HG02678 (cell line): ENCODE measurements around the gene TET2.

ENCODE experiments used
- ATAC-seq: cut with Tn5 transposase; IDR thresholded peaks from one replicate; pipeline ENCODE4 v1.9.1; 2021; ENCODE audit warnings: mild to moderate bottlenecking, moderate library complexity; ENCODE audit not compliant: unreplicated experiment

Gene TET2

DNA sequence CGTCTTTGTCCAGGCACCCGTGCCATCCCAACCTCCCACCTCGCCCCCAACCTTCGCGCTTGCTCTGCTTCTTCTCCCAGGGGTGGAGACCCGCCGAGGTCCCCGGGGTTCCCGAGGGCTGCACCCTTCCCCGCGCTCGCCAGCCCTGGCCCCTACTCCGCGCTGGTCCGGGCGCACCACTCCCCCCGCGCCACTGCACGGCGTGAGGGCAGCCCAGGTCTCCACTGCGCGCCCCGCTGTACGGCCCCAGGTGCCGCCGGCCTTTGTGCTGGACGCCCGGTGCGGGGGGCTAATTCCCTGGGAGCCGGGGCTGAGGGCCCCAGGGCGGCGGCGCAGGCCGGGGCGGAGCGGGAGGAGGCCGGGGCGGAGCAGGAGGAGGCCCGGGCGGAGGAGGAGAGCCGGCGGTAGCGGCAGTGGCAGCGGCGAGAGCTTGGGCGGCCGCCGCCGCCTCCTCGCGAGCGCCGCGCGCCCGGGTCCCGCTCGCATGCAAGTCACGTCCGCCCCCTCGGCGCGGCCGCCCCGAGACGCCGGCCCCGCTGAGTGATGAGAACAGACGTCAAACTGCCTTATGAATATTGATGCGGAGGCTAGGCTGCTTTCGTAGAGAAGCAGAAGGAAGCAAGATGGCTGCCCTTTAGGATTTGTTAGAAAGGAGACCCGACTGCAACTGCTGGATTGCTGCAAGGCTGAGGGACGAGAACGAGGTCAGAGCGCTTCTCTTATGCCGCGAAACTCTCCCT lies at the start of gene TET2:
TSS of gene TET2 (plus strand) at position 601 of the 740 bp plus-strand sequence. CDS start 87,067 bp downstream, outside the sequence.
- peak; percentile 86 for ATAC-seq

DNA sequence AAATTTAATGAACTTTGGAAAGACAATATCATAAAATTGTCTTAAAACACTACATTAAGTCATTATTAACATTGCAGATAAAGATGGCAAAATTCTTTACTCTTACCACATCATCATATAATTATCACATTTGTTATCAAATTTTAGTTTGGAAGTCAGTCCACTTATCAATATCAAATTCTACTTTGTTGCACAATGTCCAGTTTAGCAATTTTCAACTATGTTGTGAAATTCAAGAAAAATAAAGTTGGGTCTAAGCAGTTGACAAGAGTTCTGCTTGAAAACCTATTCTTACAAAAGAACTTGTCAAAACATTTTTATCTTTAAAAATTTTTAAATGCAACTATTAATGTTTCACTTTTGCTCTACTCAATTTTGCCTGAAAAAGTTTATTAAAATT lies 44.7 kb upstream of the TET2 start:
- ATAC-seq = no peak

DNA sequence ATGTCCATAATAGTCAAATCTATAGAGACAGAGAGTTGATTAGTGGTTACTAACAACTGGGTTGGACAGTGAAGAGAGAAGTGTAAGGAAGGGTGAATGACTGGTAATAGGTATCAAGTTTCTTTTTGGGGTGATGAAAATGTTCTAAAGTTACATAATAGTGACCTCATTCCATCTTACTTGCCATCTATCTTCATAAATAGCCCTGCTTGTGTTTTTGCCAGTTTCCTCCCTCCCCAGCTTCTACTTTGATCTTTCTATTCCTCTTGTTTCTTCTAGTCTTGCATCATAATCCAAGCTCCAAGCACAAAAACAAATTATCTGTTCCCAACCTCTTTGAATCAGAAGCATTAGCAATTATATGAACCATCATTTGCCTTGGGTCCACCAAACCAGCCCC lies 40.2 kb upstream of the TET2 start:
- no peak for ATAC-seq

DNA sequence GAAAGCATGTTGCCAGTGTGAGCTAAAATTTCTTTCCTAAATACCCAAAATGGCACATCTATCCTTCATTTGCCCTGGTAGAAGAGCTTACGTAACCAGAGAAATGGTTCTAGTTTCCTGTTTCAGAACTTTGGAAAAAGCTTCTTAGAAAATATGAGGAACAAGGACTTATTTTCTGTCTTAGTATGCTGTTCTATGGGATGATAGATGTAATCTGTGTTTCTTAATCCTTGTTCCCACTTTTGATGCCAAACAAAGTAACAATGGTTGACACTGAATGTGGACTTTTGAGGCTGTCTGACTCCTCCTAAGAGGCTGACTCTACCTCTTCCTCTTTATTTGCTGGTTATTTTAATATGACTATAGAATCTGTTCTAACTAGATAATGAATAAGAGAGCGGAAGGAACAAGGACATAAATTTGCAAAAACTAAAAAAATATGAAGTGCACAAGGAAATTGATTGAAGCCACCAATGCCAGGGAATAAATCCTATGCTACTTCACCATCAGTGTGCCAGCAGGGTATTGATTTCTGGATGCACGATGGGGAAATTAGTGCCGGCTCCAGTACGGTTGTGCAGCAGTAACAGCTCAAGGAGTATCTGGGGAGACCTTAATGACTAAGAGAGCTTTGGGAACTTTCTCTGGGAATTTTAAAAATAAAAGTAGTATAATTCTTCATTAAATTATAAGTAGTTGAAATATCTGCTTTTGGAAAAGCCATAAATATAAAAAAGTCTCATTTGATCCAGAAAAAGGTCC lies 39.4 kb upstream of the TET2 start:
- ATAC-seq = no peak

DNA sequence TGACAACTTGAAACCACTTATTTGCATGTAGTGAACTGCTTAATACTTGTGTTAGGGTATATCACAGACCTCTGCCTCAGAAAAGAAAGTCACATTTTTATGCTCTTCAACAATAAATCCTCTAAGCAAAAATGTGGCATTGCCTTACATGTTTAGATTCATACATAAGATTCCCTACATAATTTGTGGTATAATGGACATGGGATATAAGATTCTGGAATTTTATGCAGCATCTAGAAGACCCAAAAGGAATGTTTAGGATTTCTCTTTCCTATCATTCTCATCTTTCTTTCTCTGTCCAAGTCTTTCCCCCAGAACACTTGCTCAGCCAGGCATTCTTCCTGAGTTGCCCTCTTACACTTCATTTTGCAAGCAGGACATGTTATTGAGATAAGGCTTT lies 37.7 kb upstream of the TET2 start:
- no peak for ATAC-seq

DNA sequence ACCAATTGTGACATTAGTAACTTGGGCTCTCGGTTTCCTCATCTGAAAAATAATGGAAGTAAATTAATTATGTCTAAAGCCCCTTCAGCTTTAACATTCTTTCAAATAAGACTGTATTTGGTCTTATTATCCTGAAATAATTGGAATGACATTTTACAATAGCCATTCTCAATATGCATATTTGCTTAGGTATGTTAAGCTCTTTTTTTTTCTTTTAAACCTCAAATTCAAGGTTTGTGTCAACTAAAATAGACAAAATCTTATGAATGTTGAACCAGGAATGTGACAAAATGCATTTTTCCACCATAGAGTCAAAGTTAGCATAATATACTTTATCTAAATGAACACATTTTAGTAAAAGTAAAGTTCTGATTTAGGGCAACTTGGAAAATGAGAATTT lies 34.4 kb upstream of the TET2 start:
- no peak for ATAC-seq

DNA sequence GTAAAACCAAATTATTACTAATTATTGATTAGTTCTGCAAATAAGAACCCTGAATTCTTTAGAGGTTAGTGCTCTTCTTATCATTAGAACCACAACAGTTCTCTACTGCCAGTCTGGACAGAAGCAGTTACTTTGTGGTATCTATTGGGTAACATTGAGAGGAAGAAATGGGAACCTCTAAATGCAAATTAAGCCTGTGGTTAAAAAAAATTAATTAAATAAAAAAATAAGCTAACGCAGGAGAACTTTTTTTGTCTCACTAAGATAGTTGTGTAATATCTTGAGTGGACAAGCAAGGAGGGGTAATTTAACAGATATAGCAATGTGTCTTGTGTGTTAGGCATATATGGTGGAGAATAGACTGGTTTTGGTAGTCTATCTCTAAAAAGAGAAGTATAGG lies 32.9 kb upstream of the TET2 start:
- no peak for ATAC-seq

DNA sequence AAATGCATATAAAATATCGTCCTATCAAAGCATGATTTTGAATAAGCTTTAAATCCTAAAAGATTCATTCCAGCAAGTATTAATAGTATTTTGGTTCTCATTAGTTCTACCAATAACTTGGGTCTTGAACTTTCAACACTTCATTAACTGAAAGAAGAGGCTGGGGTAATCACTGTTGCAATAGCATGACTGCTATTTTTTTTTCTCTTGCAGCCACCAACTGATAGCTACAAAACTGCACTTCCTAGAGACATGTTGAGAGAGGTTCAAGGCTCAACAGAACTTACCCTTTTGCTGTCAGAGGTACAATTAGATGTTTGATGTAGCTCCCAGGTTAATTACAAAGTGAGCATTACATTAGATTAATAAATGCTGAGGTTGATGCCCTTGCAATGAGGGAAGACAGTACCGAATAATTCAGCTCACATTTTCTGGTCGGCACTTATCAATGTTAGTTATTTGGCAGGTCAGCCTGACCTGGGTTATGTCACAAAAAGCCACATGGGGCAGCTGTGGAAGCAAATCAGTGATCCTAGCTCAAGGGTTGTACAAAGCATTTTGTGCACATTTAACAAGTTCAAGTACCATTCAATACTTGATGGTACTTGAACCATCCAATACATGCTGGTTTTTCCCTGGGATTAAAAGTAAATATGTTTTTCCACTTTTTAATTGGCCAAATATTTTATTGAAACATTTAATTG lies 29.9 kb upstream of the TET2 start:
- no peak for ATAC-seq

DNA sequence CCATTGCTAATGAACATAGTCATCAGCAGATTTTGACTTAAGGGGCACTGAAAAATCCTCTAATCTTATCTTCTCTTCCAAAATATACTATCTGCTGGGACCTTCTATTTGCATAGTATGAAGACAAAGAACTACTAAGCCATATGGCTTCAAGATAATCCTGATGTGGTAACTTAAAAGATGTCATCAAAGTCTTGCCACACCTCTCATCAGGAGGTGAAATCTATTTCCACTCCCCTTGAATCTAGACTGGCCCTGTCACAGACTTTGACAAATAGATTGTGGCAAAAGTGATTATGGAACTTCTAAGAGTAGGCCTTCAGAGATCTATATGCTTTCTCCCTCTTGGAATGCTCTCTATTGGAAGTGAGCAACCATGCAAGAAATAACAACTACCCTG lies 27.3 kb upstream of the TET2 start:
- ATAC-seq = no peak

DNA sequence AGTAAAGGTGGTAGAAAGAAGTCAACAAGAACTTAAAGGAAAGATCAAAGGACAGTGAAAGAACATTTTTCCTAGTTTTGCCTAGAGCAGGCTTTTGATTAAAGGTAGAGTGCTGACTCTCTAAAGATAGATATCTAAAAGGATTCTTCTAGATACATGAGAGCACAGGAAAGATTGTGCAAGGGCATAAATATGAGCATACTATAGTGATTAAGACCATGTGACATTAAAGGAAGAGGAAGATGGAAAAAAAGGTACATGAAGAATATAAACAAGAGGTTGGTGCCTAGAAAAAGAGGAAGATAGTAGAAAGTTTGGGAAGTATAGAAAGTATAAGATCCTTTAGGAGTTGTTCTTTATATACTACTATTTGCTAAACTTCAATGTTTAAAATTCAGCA lies 26.1 kb upstream of the TET2 start:
- ATAC-seq = no peak

DNA sequence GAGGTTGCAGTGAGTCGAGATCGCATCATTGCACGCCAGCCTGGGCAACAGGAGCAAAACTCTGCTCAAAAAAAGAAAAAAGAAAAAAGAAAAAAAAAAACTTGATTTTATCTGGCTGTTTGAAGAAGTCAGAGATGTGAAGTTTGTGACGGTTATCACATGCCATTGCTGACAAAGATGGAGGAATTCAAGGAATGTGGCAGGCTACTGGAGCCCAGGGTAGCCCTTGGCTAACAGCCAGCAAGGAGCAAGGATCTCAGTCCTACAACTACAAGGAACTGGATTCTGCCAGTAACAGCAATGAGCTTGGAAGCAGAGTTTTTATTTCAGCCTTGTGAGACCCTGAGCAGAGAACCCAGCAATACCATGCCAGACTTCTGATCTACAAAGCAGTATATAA lies 24.3 kb upstream of the TET2 start:
- ATAC-seq = no peak

DNA sequence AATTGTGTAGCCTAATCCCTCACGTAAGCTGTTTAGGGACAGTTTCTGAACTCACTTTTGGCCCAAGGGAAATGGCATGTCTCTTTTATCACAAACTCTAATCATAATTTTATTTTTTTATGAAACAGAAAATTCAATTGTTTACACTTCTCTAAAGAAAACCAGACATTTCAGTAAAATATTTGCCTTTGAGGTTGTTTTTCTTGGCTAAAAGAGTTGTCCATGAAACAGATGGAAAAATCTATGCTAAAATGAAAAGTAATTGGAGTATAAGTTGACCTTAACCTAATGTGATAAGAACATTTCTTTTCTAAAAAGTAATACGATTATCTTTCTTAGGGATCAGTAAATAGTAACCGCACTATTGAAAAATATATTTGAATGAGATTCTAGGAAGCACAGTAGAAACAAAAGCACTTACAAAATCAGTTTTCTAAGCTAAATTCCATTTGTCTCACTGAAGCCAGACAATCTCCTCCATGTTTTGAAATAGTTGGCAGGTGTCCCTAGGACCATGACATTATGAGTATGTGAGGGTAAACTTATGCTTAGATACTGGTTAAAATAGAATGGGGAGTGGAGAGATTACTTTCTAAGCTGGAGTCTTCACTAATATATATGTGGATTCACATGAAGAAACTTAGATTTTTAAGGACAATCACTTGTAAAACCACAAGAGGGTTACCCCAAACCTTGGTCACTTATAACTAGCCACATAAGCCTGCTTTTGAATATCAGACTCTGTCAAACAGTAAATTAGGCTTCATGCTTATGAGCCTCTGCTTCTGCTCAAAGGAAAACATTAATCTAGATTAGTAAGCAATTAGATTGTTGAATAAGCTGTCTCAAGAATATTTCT lies 20.1 kb upstream of the TET2 start:
- no peak for ATAC-seq

DNA sequence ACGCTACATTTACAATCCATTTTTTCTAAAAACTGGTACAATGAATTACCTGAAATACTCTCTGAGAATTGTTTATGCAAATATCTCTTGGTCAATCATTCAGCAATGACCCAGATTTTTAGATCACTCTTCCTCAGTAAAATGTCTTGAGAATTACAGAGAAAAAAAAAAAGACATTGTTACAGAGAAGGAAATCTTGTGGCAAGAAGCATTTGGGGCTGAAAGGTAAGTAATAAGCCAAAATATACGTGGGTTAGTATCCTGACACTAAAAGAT lies 19.6 kb upstream of the TET2 start:
- no peak for ATAC-seq

DNA sequence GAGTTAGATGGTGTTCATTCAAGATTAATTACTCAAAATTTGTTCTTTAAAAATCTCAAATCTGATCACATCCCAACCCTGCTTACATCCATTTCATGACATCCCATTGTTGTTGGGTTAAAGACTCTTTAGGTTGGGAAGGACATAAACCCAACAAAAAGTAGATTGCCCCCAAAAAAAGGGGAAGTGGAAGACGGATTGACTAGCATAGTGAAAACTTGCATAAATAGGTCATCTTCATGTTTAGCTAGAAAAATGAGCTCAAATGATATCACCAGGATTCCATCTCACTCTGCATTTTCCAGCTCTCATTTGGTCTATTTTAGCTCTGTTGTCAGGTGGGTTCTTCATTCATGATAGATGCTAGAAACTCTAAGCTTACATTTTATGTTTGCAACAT lies 18.5 kb upstream of the TET2 start:
- ATAC-seq = peak; percentile 52

DNA sequence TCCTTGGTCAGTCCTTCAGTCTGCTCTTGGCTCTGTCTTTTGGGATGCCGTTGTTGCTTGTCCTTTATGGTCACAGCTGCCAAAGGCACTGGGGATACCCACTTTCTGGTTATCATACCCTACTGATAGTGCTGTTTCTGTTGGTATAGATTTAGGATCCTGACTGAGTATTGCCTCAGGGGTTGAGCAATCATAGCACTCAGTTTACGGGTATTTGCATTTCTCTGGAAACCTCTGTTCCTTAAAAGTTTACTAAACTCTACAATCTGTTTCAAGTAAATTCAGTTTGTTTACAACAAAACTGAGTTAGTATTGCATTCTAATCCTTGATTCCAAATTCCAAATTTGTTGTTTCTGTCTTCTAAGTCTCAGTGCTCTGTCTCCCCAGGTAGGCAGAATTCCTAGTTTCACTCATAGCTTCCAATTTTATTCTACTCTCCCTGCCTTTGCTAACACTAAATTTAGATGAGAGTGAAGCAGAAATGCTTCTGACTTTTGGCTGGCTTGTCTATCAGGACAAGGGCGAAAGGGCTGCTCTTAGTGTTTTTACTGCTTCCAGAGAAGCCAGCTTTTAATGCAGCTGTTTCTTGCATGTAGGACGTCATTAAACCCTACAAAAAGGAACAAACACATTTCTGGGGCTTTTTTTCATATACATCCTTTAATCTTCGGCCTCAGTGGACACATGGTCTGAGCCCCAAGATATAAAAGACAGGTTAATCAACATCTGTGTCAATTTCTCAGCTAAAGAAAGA lies 17.2 kb upstream of the TET2 start:
- ATAC-seq = no peak

DNA sequence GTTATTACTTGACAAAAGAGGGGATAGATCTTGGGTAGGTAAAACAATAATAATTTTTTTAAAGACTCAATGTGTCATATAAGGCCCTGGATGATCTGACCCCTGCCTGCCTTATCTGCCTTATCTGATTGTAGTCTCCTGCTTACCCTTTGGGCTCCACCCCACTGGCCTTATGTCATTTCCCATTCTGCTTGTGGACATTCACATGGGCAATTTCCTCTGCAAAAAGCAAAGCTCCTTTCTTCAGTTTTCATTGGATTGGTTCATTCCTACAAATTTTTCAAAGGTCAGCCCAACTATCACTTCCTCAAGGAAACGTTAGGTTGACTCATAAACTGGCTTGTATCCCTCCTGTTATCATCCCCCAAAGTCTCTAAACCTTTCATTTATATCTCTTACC lies 15.7 kb upstream of the TET2 start:
- no peak for ATAC-seq

DNA sequence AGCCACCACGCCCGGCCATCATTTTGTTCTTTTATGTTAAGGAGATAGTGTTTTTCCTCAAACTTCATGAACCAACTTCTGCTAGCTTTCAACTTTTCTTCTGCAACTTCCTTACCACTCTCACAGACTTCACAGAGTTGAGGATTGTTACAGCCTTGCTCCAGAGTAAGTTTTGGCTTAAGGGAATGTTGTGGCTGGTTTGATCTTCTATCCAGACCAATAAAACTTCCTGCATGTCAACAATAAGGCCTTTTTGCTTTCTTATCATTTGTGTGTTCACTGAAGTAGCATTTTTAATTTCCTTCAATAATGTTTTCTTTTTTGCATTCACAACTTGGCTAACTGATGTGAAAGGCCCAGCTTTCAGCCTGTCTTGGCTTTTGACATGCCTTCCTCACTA lies 12.7 kb upstream of the TET2 start:
- no peak for ATAC-seq

DNA sequence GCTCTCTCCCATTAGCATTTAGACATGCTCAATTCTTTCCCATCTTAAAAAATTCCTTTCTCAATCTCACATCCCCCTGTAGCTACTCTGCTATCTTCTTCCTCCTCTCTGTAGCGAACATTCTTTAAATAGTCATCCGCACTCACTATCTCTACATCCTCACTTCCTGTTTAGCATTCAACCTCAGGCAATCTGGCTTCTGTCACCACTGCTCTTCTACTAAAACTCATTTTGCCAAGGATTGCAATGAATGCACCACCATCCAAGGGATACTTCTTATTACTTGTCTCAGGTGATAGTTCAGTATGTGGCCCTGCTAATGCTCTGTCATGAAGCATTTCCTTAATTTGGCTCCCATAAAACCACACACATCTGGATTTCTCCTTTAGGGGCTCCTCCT lies 10.9 kb upstream of the TET2 start:
- peak; percentile 68 for ATAC-seq

DNA sequence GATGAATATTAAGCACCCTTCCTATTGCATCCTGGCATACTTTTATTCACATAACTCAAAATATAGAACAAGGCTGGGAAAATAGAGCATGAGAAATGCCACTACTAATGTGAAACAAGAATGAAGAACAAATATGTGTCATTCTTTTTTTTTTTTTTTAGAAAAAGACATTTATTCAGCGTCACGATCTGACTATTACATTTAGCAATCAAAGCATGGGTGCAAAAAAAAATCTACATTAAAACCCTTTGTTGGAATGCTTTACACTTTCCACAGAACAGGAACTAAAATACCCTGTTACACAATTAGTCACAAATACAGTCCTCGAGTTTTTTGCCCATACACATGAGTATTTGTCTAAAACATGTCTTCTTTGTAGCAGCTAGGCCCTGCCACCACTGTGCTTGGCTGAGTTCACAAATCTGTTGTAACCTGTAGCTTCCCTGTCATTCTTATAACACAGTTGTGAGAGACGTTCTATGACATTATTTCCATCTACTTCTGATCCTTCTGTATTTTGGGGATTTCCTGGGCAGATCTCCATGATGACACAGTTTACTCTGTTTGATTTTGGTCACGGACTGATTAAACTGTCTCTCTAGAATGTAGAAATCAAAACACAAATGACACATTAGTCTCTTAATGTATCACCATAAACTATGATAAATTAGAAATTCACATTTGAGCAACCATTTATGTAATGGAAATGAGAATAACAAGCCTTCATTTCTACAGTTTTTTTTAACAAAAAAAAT lies 9.4 kb upstream of the TET2 start:
- ATAC-seq = no peak

DNA sequence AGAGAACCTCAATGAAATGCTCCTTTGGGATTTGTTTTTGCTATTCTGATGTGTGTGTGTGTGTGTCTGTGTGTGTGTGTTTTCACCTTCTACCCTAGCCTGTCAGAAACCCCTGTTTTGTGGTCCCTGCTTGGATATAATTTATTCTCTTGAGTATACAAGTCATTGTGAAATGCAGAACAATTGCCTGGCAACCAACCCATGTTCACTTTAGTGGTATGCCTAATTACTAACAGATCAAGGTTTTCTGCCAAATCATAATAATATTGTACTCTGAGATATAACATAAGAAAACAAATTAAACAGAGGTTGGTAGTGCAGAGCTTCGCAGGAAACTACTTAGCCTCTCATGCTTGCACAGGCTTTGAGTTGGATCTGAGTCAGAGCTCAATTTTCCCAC lies 7.0 kb upstream of the TET2 start:
- ATAC-seq = no peak
